H1 (cell line): ENCODE measurements around the gene SGCD. TPM values are rescaled to one million over a fixed set of nuclear protein-coding genes. Genes with fewer than 3 reads are reported as not detected.

Experiments
- CTCF ChIA-PET: fragments of 300-600 bp; sonication (Branson Sonifier 250); formaldehyde crosslinking; loops from one replicate; lab custom pipeline; 2021; ENCODE audit not compliant: partially characterized antibody; lab: Charles Lee
- POLR2A ChIA-PET: fragments of 300-600 bp; sonication (Branson Sonifier 250); formaldehyde crosslinking; loops from one replicate; lab custom pipeline; 2021; ENCODE audit warnings: inconsistent platforms; ENCODE audit not compliant: partially characterized antibody; lab: Charles Lee
- DNase-seq, 2 experiments: peaks; one replicate each; pipeline versions ENCODE4 v3.0.0 to v3.0.0-alpha.2; 2010 to 2022; ENCODE audit warnings: low spot score in 2 of 2, low read depth in 1 of 2, mixed read lengths in 1 of 2
- FAIRE-seq: peaks from 2 replicates; lab custom pipeline; 2011; peaks lifted over from hg19 to GRCh38; lab: Jason Lieb, UNC
- H2AFZ ChIP-seq: 2 replicates; pipeline ENCODE4 v1.8.1; 2012; ENCODE audit warnings: low read length, inconsistent platforms
- H2AK5ac ChIP-seq: 2 replicates; pipeline ENCODE4 v1.6.1; 2013; ENCODE audit warnings: low read depth, low read length
- H2BK120ac ChIP-seq: replicated peaks from 2 replicates; pipeline ENCODE3; 2013; ENCODE audit warnings: low read depth, low read length, inconsistent platforms
- H2BK12ac ChIP-seq: 2 replicates; pipeline ENCODE4 v1.6.1; 2013; ENCODE audit warnings: low read depth, low read length
- H2BK15ac ChIP-seq: 2 replicates; pipeline ENCODE4 v1.6.1; 2013; ENCODE audit warnings: low read length
- H2BK20ac ChIP-seq: 2 replicates; pipeline ENCODE4 v1.6.1; 2013; ENCODE audit warnings: low read length
- H2BK5ac ChIP-seq: 2 replicates; pipeline ENCODE4 v1.6.1; 2013; ENCODE audit warnings: low read depth, low read length
- H3K14ac ChIP-seq: 2 replicates; pipeline ENCODE4 v1.6.1; 2013; ENCODE audit warnings: inconsistent platforms; ENCODE audit not compliant: insufficient read length
- H3K18ac ChIP-seq: 2 replicates; pipeline ENCODE4 v1.6.1; 2013; ENCODE audit warnings: low read length; ENCODE audit errors: extremely low read depth
- H3K23ac ChIP-seq: 2 replicates; pipeline ENCODE4 v1.6.1; 2013; ENCODE audit warnings: inconsistent platforms; ENCODE audit not compliant: insufficient read length
- H3K23me2 ChIP-seq: 2 replicates; pipeline ENCODE4 v1.6.1; 2013; ENCODE audit warnings: low read depth, low read length
- H3K27ac ChIP-seq: 2 replicates; pipeline ENCODE4 v1.6.1; 2011; ENCODE audit warnings: low read depth, low read length, inconsistent platforms
- H3K27me3 ChIP-seq, 4 experiments: replicated peaks in 1 of 4; 1 replicate in 1 of 4; 2 replicates in 3 of 4; pipeline versions ENCODE4 v1.6.1 to v1.8.1; 2011 to 2013; ENCODE audit warnings: low read length in 3 of 4, mild to moderate bottlenecking in 3 of 4, inconsistent platforms in 2 of 4, mixed read lengths in 2 of 4, moderate library complexity in 1 of 4; ENCODE audit not compliant: control insufficient read depth in 3 of 4, insufficient read depth in 3 of 4; ENCODE audit errors: extremely low read depth in 1 of 4
- H3K36me3 ChIP-seq, 4 experiments: 2 replicates each; pipeline versions ENCODE4 v1.6.1 to v1.8.1; 2011 to 2013; ENCODE audit warnings: mild to moderate bottlenecking in 4 of 4, low read length in 3 of 4, moderate library complexity in 2 of 4, control low read depth in 1 of 4, inconsistent platforms in 1 of 4; ENCODE audit not compliant: insufficient read depth in 4 of 4, control insufficient read depth in 2 of 4
- H3K4ac ChIP-seq: replicated peaks from 2 replicates; pipeline ENCODE3; 2013; ENCODE audit warnings: low read length, low read depth, mixed read lengths, inconsistent platforms; ENCODE audit not compliant: insufficient read length
- H3K4me1 ChIP-seq, 4 experiments: replicated peaks in 1 of 4; 1 replicate in 1 of 4; 2 replicates in 3 of 4; pipeline versions ENCODE4 v1.6.1 to v1.8.1; 2011 to 2013; ENCODE audit warnings: low read length in 3 of 4, inconsistent platforms in 2 of 4, mixed read lengths in 1 of 4; ENCODE audit not compliant: insufficient read depth in 4 of 4, control insufficient read depth in 3 of 4
- H3K4me2 ChIP-seq, 2 experiments: 2 replicates each; pipeline versions ENCODE4 v1.6.1 to v1.8.1; 2011 to 2013; ENCODE audit warnings: low read depth in 2 of 2, low read length in 2 of 2, control low read depth in 1 of 2, inconsistent platforms in 1 of 2, mild to moderate bottlenecking in 1 of 2; ENCODE audit not compliant: insufficient read depth in 1 of 2
- H3K4me3 ChIP-seq, 4 experiments: fragments of 200-600, 300-600 bp in 1 of 4; sonication (generic), shearing (Covaris generic), sonication (Bioruptor Twin) in 1 of 4; 2 replicates each; pipeline versions ENCODE4 v1.5.1 to v1.8.1; 2011 to 2016; ENCODE audit warnings: low read length in 4 of 4, low read depth in 3 of 4, control low read depth in 2 of 4, inconsistent platforms in 2 of 4, mild to moderate bottlenecking in 2 of 4, mixed read lengths in 1 of 4, moderate library complexity in 1 of 4; ENCODE audit not compliant: insufficient read depth in 2 of 4; ENCODE audit errors: extremely low read depth in 1 of 4
- H3K56ac ChIP-seq: replicated peaks from 2 replicates; pipeline ENCODE3; 2013; ENCODE audit warnings: low read depth, mild to moderate bottlenecking, mixed read lengths, low read length, inconsistent platforms; ENCODE audit not compliant: insufficient read length
- H3K79me1 ChIP-seq: 2 replicates; pipeline ENCODE4 v1.6.1; 2013; ENCODE audit warnings: low read depth, low read length, control low read depth
- H3K79me2 ChIP-seq, 2 experiments: 2 replicates each; pipeline versions ENCODE4 v1.6.1 to v1.8.1; 2012 to 2013; ENCODE audit warnings: low read length in 2 of 2, mild to moderate bottlenecking in 2 of 2, inconsistent platforms in 1 of 2; ENCODE audit not compliant: insufficient read depth in 2 of 2, control insufficient read depth in 1 of 2
- H3K9ac ChIP-seq, 4 experiments: replicated peaks in 1 of 4; 1 replicate in 1 of 4; 2 replicates in 3 of 4; pipeline versions ENCODE4 v1.6.1 to v1.8.1; 2011 to 2013; ENCODE audit warnings: low read depth in 3 of 4, low read length in 3 of 4, control low read depth in 2 of 4, mild to moderate bottlenecking in 2 of 4, moderate library complexity in 2 of 4, inconsistent platforms in 1 of 4; ENCODE audit errors: extremely low read depth in 1 of 4
- H3K9me3 ChIP-seq, 2 experiments: 2 replicates each; pipeline versions ENCODE4 v1.6.1 to v1.8.1; 2012 to 2013; ENCODE audit warnings: mild to moderate bottlenecking in 2 of 2, moderate library complexity in 2 of 2, control low read depth in 1 of 2, inconsistent platforms in 1 of 2, low read depth in 1 of 2, low read length in 1 of 2, mixed read lengths in 1 of 2; ENCODE audit not compliant: insufficient read depth in 2 of 2
- H4K20me1 ChIP-seq, 2 experiments: replicated peaks in 1 of 2; 2 replicates each; pipeline versions ENCODE3 to v1.8.1; 2011 to 2013; ENCODE audit warnings: inconsistent platforms in 2 of 2, low read length in 2 of 2, mild to moderate bottlenecking in 1 of 2; ENCODE audit not compliant: insufficient read depth in 2 of 2, control insufficient read depth in 1 of 2
- H4K5ac ChIP-seq: 2 replicates; pipeline ENCODE4 v1.6.1; 2013; ENCODE audit warnings: low read length, low read depth, mixed read lengths, inconsistent platforms; ENCODE audit not compliant: insufficient read length
- H4K8ac ChIP-seq: 2 replicates; pipeline ENCODE4 v1.8.0; 2013; ENCODE audit warnings: mild to moderate bottlenecking, moderate library complexity, low read length, inconsistent platforms; ENCODE audit not compliant: insufficient read depth; ENCODE audit errors: extremely low read depth
- H4K91ac ChIP-seq: replicated peaks from 2 replicates; pipeline ENCODE3; 2013; ENCODE audit warnings: low read length, mixed read lengths, inconsistent platforms; ENCODE audit not compliant: insufficient read length
- ASH2L ChIP-seq: fragments of 200-600, 300-600 bp; sonication (generic); IDR thresholded peaks from one replicate; pipeline ENCODE4 v1.7.1; 2017; ENCODE audit warnings: low read length
- CBX8 ChIP-seq: fragments of 300-800, 300-1000 bp; sonication (generic); IDR thresholded peaks from 2 replicates; pipeline ENCODE4 v1.7.1; 2016; ENCODE audit warnings: low read depth, low read length, borderline replicate concordance
- CREB1 ChIP-seq: IDR thresholded peaks from 2 replicates; pipeline ENCODE4 v1.6.1; 2012; ENCODE audit warnings: inconsistent platforms
- EGR1 ChIP-seq: IDR thresholded peaks from 2 replicates; pipeline ENCODE4 v1.6.1; 2011; ENCODE audit warnings: low read depth, low read length, borderline replicate concordance
- EP300 ChIP-seq, 2 experiments: IDR thresholded peaks; 1 replicate in 1 of 2; 2 replicates in 1 of 2; pipeline ENCODE4 v1.6.1; 2011 to 2012; ENCODE audit warnings: low read depth in 2 of 2, low read length in 2 of 2, mild to moderate bottlenecking in 2 of 2, borderline replicate concordance in 1 of 2, inconsistent platforms in 1 of 2, moderate library complexity in 1 of 2
- GTF2F1 ChIP-seq: IDR thresholded peaks from 2 replicates; pipeline ENCODE4 v1.6.1; 2012; ENCODE audit warnings: low read depth, low read length, improper control_type of control experiment, borderline replicate concordance
- KDM1A ChIP-seq: fragments of 200-600, 300-600 bp; sonication (generic); IDR thresholded peaks from 2 replicates; pipeline ENCODE4 v1.7.1; 2016; ENCODE audit warnings: mild to moderate bottlenecking, low read length, borderline replicate concordance
- RAD21 ChIP-seq, 2 experiments: IDR thresholded peaks in 1 of 2; conservative IDR thresholded peaks in 1 of 2; 2 replicates each; pipeline ENCODE4 v1.6.1; 2011; ENCODE audit warnings: low read depth in 2 of 2, low read length in 2 of 2, improper control_type of control experiment in 1 of 2, inconsistent platforms in 1 of 2, mild to moderate bottlenecking in 1 of 2, moderate library complexity in 1 of 2
- RXRA ChIP-seq: IDR thresholded peaks from 2 replicates; pipeline ENCODE4 v1.6.1; 2011; ENCODE audit warnings: low read depth, mild to moderate bottlenecking, low read length, moderate library complexity; ENCODE audit not compliant: insufficient read depth
- SIN3A ChIP-seq, 2 experiments: IDR thresholded peaks in 1 of 2; conservative IDR thresholded peaks in 1 of 2; 2 replicates each; pipeline ENCODE4 v1.6.1; 2011 to 2012; ENCODE audit warnings: low read length in 2 of 2, improper control_type of control experiment in 1 of 2, low read depth in 1 of 2, mild to moderate bottlenecking in 1 of 2
- SIRT6 ChIP-seq: IDR thresholded peaks from one replicate; pipeline ENCODE4 v1.7.1; 2012; ENCODE audit warnings: low read length, inconsistent platforms
- SP2 ChIP-seq: IDR thresholded peaks from 2 replicates; pipeline ENCODE4 v1.6.1; 2012; ENCODE audit warnings: mild to moderate bottlenecking, low read length, inconsistent platforms
- SP4 ChIP-seq: IDR thresholded peaks from 2 replicates; pipeline ENCODE4 v1.6.1; 2012; ENCODE audit warnings: low read length, inconsistent platforms
- TBP ChIP-seq: IDR thresholded peaks from 2 replicates; pipeline ENCODE4 v1.6.1; 2011; ENCODE audit warnings: low read depth, low read length, improper control_type of control experiment
- TEAD4 ChIP-seq: IDR thresholded peaks from 2 replicates; pipeline ENCODE4 v1.6.1; 2012; ENCODE audit warnings: low read depth, low read length, inconsistent platforms, mixed read lengths
- YY1 ChIP-seq: IDR thresholded peaks from 2 replicates; pipeline ENCODE4 v1.6.1; 2011; ENCODE audit warnings: low read depth, mild to moderate bottlenecking, low read length
- WGBS, 2 experiments: shearing (Covaris generic) in 1 of 2; methylation state at CpG; one replicate each; pipeline versions ENCODE4 v1.1.6 to v1.1.7; 2013 to 2015; ENCODE audit warnings: low lambda C conversion rate in 2 of 2, mixed read lengths in 2 of 2, inconsistent platforms in 1 of 2, low coverage in 1 of 2, missing lambda C conversion rate in 1 of 2; ENCODE audit not compliant: insufficient replicate concordance in 2 of 2, insufficient coverage in 1 of 2, insufficient read length in 1 of 2; ENCODE audit errors: extremely low coverage in 1 of 2, missing lambda C conversion rate in 1 of 2; 5-methylcytosine and 5-hydroxymethylcytosine counted together
- polyA plus RNA-seq, 7 experiments: library from polyadenylated mRNA; depleted of rRNA in 3 of 7; stranded (reverse) in 5 of 7; unstranded in 2 of 7; fragments of >200 nt in 5 of 7; fragments of 200-250 nt in 2 of 7; gene quantifications; 1 replicate in 5 of 7; 2 replicates in 1 of 7; 4 replicates in 1 of 7; pipeline versions ENCODE4 v1.2.1 to v1.2.3, GENCODE V29; 2011 to 2013; ENCODE audit warnings: missing spikeins in 2 of 7, mixed read lengths in 2 of 7
- total RNA-seq: library from RNA; stranded (reverse); fragmentation: NEBNext Ultra II Directional; extraction: Animal tissue kit (Norgen Biotek cat#: 25700); gene quantifications from 2 replicates; pipeline ENCODE4 v1.2.1, GENCODE V29; 2021

SGCD gene
- total and polyA plus RNA-seq, 2 of the 8 experiments (the other 6 are each of a cell fraction or from before 2014, with no cell fraction given) = 0.04 to 0.08 TPM

DNA sequence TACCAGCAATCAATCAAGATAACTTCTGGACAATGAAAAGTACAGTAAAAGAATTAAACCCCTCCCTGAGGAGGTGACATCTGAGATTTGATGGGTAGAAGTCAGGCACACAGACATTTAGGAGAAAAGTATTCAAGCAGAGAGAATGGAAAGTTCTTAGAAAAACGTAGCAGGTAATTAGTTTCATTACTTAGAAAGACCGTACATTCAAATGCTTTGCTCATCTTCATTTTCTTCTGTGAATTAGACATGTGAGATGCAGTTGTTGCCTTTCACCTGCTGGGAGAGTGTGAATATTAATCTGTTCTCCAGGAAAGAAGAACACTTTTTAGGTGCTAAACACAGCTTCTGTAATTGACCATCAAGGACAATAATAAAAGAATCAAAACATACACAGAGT, 451.8 kb downstream of the SGCD start:
- Histone ChIP-seq H3K27me3 (no peaks in the 10 kb centered on the region), H4K8ac (no peak overlapping the region), H2BK12ac (no peak overlapping the region), H3K79me2 (no peaks in the 10 kb centered on the region), H3K4me1 (peaks cover 0 to 3% (median 0%) of the 10 kb centered on the region in 4 experiments; a peak in 1 of 7 replicates), H4K91ac (no peak overlapping the region), H3K27ac (no peak overlapping the region), H3K14ac (no peak overlapping the region), H2AK5ac (no peak overlapping the region), H3K23me2 (no peaks in the 10 kb centered on the region), H3K4ac (no peak overlapping the region), H3K9me3 (no peaks in the 10 kb centered on the region), H3K4me2 (no peak overlapping the region), H2BK20ac (no peak overlapping the region), H4K5ac (no peak overlapping the region), H4K20me1 (no peaks in the 10 kb centered on the region), H3K23ac (no peak overlapping the region), H2BK120ac (no peak overlapping the region), H3K36me3 (no peaks in the 10 kb centered on the region), H2AFZ (peak overlapping the region; percentile 66; the same call in 1 of the 2 replicates), H3K9ac (no peak overlapping the region), H2BK15ac (no peak overlapping the region), H2BK5ac (no peak overlapping the region), H3K18ac (no peak overlapping the region), H3K56ac (no peak overlapping the region), H3K4me3 (no peak overlapping the region), H3K79me1 (no peaks in the 10 kb centered on the region)
- 92% methylated on average over 2 of the region's 2 CpGs; no CpG with 5 or more reads in 1 of the 2 experiments for WGBS, 2 experiments
- FAIRE-seq (no peak), DNase-seq (no peak)
- ChIA-PET CTCF (no interaction called here), POLR2A (no interaction called here)
- TF ChIP-seq ASH2L (no peak), YY1 (no peak), KDM1A (no peak), RXRA (no peak), SP2 (no peak), GTF2F1 (no peak), EGR1 (no peak), CBX8 (no peak), EP300 (IDR thresholded peaks at IDR 0.05; ENCODE audit: borderline replicate concordance in 1 of 2, low read depth in 2 of 2, low read length in 2 of 2) (no peak), CREB1 (no peak), TBP (no peak), TEAD4 (no peak), RAD21 (IDR thresholded peaks at IDR 0.05 in 1 of 2, conservative IDR thresholded peaks at IDR 0.05 in 1 of 2; ENCODE audit: low read depth in 2 of 2, low read length in 2 of 2) (no peak), SP4 (no peak), SIN3A (conservative IDR thresholded peaks at IDR 0.05 in 1 of 2, IDR thresholded peaks at IDR 0.05 in 1 of 2; ENCODE audit: low read depth in 1 of 2, low read length in 2 of 2) (no peak), SIRT6 (no peak)
